HuH-7.5 (cell line): ENCODE data around the gene PCDHGA12.

Source experiments
- DNase-seq: peaks from one replicate; pipeline ENCODE4 v3.0.0; 2011; ENCODE audit warnings: low spot score

Gene PCDHGA12

GRCh38 chr5:141439411-141440141, 9.3 kb downstream of the PCDHGA12 start:
- DNase-seq = no peak

GRCh38 chr5:141440341-141440740, 10.0 kb downstream of the PCDHGA12 start:
- no peak for DNase-seq

GRCh38 chr5:141441571-141442170, 11.4 kb downstream of the PCDHGA12 start:
- DNase-seq = no peak

- no peak for DNase-seq
Measured at GRCh38 chr5:141465351-141465750, 35.0 kb downstream of the PCDHGA12 start.

GRCh38 chr5:141475625-141476131, 45.4 kb downstream of the PCDHGA12 start, which contains the start of gene PCDHGC3:
Gene PCDHGC3 (plus strand): TSS chr5:141475966. CDS start chr5:141476117, 151 bp downstream.
- DNase-seq = peak; percentile 93

- DNase-seq = peak; percentile 54
Measured at GRCh38 chr5:141476132-141476911, 46.0 kb downstream of the PCDHGA12 start.

- no peak for DNase-seq
Measured at GRCh38 chr5:141477044-141477575, 46.8 kb downstream of the PCDHGA12 start.

GRCh38 chr5:141477815-141478214, 47.5 kb downstream of the PCDHGA12 start:
- no peak for DNase-seq

GRCh38 chr5:141478321-141478945, 48.1 kb downstream of the PCDHGA12 start:
- DNase-seq = no peak

- no peak for DNase-seq
Measured at GRCh38 chr5:141479776-141480175, 49.5 kb downstream of the PCDHGA12 start.
